Measurements from ENCODE around the gene ATG13. TPM values are rescaled to one million over a fixed set of nuclear protein-coding genes. Genes with fewer than 3 reads are reported as not detected.
A peak's percentile ranks its signal among the peaks of the same experiment; 100 is the strongest.

Gene ATG13
- 87.7 TPM for total RNA-seq (ENCODE audit: unreplicated experiment)
- long read RNA-seq, full-length matches to known transcripts, result 1 of 15 reads
- long read RNA-seq, partial matches to known transcripts, result 1 of 15 reads
- long read RNA-seq, other reads (novel, unspliced or antisense), result 13 of 15 reads

GRCh38 chr11:46617134-46617971 lies at the start of gene ATG13, which contains the start of gene HARBI1:
ATG13 (plus strand) TSS chr11:46617553; CDS start chr11:46644292, 26,739 bp downstream.
HARBI1 (minus strand) TSS chr11:46617227; CDS start chr11:46616237, 990 bp downstream.
- peak; percentile 90 for DNase-seq
- peak within 1 kb of the TSS; percentile 100 for H3K27ac Mint-ChIP-seq (ENCODE audit: unreplicated experiment)
- TF ChIP-seq, protein P1, sequence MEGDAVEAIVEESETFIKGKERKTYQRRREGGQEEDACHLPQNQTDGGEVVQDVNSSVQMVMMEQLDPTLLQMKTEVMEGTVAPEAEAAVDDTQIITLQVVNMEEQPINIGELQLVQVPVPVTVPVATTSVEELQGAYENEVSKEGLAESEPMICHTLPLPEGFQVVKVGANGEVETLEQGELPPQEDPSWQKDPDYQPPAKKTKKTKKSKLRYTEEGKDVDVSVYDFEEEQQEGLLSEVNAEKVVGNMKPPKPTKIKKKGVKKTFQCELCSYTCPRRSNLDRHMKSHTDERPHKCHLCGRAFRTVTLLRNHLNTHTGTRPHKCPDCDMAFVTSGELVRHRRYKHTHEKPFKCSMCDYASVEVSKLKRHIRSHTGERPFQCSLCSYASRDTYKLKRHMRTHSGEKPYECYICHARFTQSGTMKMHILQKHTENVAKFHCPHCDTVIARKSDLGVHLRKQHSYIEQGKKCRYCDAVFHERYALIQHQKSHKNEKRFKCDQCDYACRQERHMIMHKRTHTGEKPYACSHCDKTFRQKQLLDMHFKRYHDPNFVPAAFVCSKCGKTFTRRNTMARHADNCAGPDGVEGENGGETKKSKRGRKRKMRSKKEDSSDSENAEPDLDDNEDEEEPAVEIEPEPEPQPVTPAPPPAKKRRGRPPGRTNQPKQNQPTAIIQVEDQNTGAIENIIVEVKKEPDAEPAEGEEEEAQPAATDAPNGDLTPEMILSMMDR (IDR thresholded peaks at IDR 0.05; ENCODE audit: partially characterized antibody, unreplicated experiment), result peak; percentile 76
- H3K9me3 Mint-ChIP-seq (ENCODE audit: unreplicated experiment), result peaks cover 8% of the 10 kb centered on the region
- peak within 1 kb of the TSS; percentile 98 for H3K4me3 Mint-ChIP-seq (ENCODE audit: unreplicated experiment)
- H3K4me1 Mint-ChIP-seq (ENCODE audit: low read depth, unreplicated experiment), result peaks cover 12% of the 10 kb centered on the region
- no peaks in the 10 kb centered on the region for H3K36me3 Mint-ChIP-seq (ENCODE audit: unreplicated experiment)
- peaks cover 2% of the 10 kb centered on the region for H3K27me3 Mint-ChIP-seq (ENCODE audit: unreplicated experiment)

- no peaks in the 10 kb centered on the region for H3K4me1 Mint-ChIP-seq (ENCODE audit: low read depth, unreplicated experiment)
- H3K36me3 Mint-ChIP-seq (ENCODE audit: unreplicated experiment), result no peaks in the 10 kb centered on the region
- no peaks in the 10 kb centered on the region for H3K9me3 Mint-ChIP-seq (ENCODE audit: unreplicated experiment)
- no peaks in the 10 kb centered on the region for H3K27me3 Mint-ChIP-seq (ENCODE audit: unreplicated experiment)
- no peak overlapping the region for H3K27ac Mint-ChIP-seq (ENCODE audit: unreplicated experiment)
- TF ChIP-seq, protein P1 (IDR thresholded peaks at IDR 0.05; ENCODE audit: partially characterized antibody, unreplicated experiment), result no peak
- DNase-seq, result no peak
- H3K4me3 Mint-ChIP-seq (ENCODE audit: unreplicated experiment), result no peak overlapping the region
These were observed 46.5 kb upstream of the ATG13 start for GRCh38 chr11:46570790-46571398.

DNA sequence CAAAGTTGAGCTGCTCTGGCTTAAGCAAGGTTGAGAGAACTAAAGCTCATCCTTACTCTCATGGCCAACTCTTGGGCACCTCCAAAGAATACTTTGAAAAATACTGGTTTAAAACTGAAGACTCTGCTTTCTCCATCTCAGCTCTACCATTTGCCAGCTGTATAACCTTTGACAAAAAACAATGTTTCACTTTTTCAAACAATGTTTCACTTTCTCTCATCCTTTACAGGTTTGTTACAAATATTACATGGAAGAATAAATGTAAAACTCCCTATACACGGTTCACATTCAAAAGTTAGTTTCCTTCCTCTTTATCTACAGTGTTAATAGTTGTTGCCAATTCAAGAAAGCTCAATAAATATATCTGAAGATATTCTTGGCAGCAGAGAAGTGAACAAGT lies 42.7 kb upstream of the ATG13 start:
- peaks cover 1% of the 10 kb centered on the region for H3K27me3 Mint-ChIP-seq (ENCODE audit: unreplicated experiment)

GRCh38 chr11:46577058-46577457 lies 40.3 kb upstream of the ATG13 start:
- Mint-ChIP-seq H3K36me3 (ENCODE audit: unreplicated experiment) (peaks cover 2% of the 10 kb centered on the region), H3K27me3 (ENCODE audit: unreplicated experiment) (peaks cover 6% of the 10 kb centered on the region), H3K4me1 (ENCODE audit: low read depth, unreplicated experiment) (no peaks in the 10 kb centered on the region), H3K4me3 (ENCODE audit: unreplicated experiment) (no peak overlapping the region), H3K9me3 (ENCODE audit: unreplicated experiment) (peaks cover under 1% of the 10 kb centered on the region), H3K27ac (ENCODE audit: unreplicated experiment) (no peak overlapping the region)
- DNase-seq, result no peak
- TF ChIP-seq, protein P1 (IDR thresholded peaks at IDR 0.05; ENCODE audit: partially characterized antibody, unreplicated experiment), result no peak

More for the DNA sequence above, 42.7 kb upstream of the ATG13 start:
- H3K36me3 Mint-ChIP-seq (ENCODE audit: unreplicated experiment), result no peaks in the 10 kb centered on the region
- TF ChIP-seq, protein P1 (IDR thresholded peaks at IDR 0.05; ENCODE audit: partially characterized antibody, unreplicated experiment), result no peak
- H3K9me3 Mint-ChIP-seq (ENCODE audit: unreplicated experiment), result no peaks in the 10 kb centered on the region
- no peak overlapping the region for H3K27ac Mint-ChIP-seq (ENCODE audit: unreplicated experiment)
- no peaks in the 10 kb centered on the region for H3K4me1 Mint-ChIP-seq (ENCODE audit: low read depth, unreplicated experiment)
- H3K4me3 Mint-ChIP-seq (ENCODE audit: unreplicated experiment), result no peak overlapping the region
- no peak for DNase-seq

Measured in glutamatergic neuron (in vitro differentiated cells).